ENCODE data around the gene OSBPL6. TPM values are rescaled to one million over a fixed set of nuclear protein-coding genes. Genes with fewer than 3 reads are reported as not detected.

OSBPL6 gene
- total RNA-seq, 2 donors from 2014 or later, result 0.95 to 4.6 TPM

GRCh38 chr2:178191004-178191508 lies 3.3 kb upstream of the OSBPL6 start:
- no peaks in the 10 kb centered on the region for H3K36me3 ChIP-seq
- DNase-seq (ENCODE audit: low spot score) (no peak), ATAC-seq (ENCODE audit: insufficient number of reproducible peaks, low FRiP score, low read depth) (no peak)
- H3K27ac ChIP-seq, result no peak overlapping the region
- H3K9me3 ChIP-seq, result no peaks in the 10 kb centered on the region
- TF ChIP-seq CTCF (IDR thresholded peaks at IDR 0.05), result no peak
- no peak overlapping the region for H3K4me3 ChIP-seq
- peaks cover 0 to 14% of the 10 kb centered on the region in 2 donors for H3K4me1 ChIP-seq (ENCODE audit: control insufficient read depth in 1 of 2, low read depth in 2 of 2)
- H3K27me3 ChIP-seq (replicated peaks; ENCODE audit: insufficient read depth), result no peaks in the 10 kb centered on the region

- Histone ChIP-seq H3K36me3 (no peaks in the 10 kb centered on the region), H3K27ac (no peak overlapping the region), H3K9me3 (no peaks in the 10 kb centered on the region), H3K4me1 (ENCODE audit: control insufficient read depth in 1 of 2, low read depth in 2 of 2) (peaks cover 0 to 14% of the 10 kb centered on the region in 2 donors), H3K4me3 (no peak overlapping the region), H3K27me3 (replicated peaks; ENCODE audit: insufficient read depth) (no peaks in the 10 kb centered on the region)
- no peak for ATAC-seq (ENCODE audit: insufficient number of reproducible peaks, low FRiP score, low read depth)
- no peak for DNase-seq (ENCODE audit: low spot score)
- TF ChIP-seq CTCF (IDR thresholded peaks at IDR 0.05), result no peak
Observed at GRCh38 chr2:178191511-178191910, 2.8 kb upstream of the OSBPL6 start.

GRCh38 chr2:178193496-178193822 lies 853 bp upstream of the OSBPL6 start:
- TF ChIP-seq CTCF (IDR thresholded peaks at IDR 0.05), result no peak
- H3K27ac ChIP-seq, result peak overlapping the region; percentile 80 to 90
- H3K9me3 ChIP-seq, result no peaks in the 10 kb centered on the region
- H3K36me3 ChIP-seq, result no peaks in the 10 kb centered on the region
- no peak for DNase-seq (ENCODE audit: low spot score)
- peaks cover 0 to 14% of the 10 kb centered on the region in 2 donors for H3K4me1 ChIP-seq (ENCODE audit: control insufficient read depth in 1 of 2, low read depth in 2 of 2)
- no peak for ATAC-seq (ENCODE audit: insufficient number of reproducible peaks, low FRiP score, low read depth)
- peak overlapping the region; percentile 86 for H3K4me3 ChIP-seq
- no peaks in the 10 kb centered on the region for H3K27me3 ChIP-seq (replicated peaks; ENCODE audit: insufficient read depth)

GRCh38 chr2:178194600-178195389 lies 483 bp downstream of the OSBPL6 start:
- Histone ChIP-seq H3K27ac (peak overlapping the region; percentile 80 to 81), H3K36me3 (no peaks in the 10 kb centered on the region), H3K9me3 (no peaks in the 10 kb centered on the region), H3K27me3 (replicated peaks; ENCODE audit: insufficient read depth) (no peaks in the 10 kb centered on the region), H3K4me3 (peak overlapping the region; percentile 86), H3K4me1 (ENCODE audit: control insufficient read depth in 1 of 2, low read depth in 2 of 2) (peaks cover 0 to 14% of the 10 kb centered on the region in 2 donors)
- no peak for DNase-seq (ENCODE audit: low spot score)
- TF ChIP-seq CTCF (IDR thresholded peaks at IDR 0.05), result no peak
- ATAC-seq (ENCODE audit: insufficient number of reproducible peaks, low FRiP score, low read depth), result no peak

GRCh38 chr2:178195390-178196166 lies 1.3 kb downstream of the OSBPL6 start:
- peak overlapping the region; percentile 86 for H3K4me3 ChIP-seq

More at GRCh38 chr2:178195390-178196166, 1.3 kb downstream of the OSBPL6 start:
- Histone ChIP-seq H3K27me3 (replicated peaks; ENCODE audit: insufficient read depth) (no peaks in the 10 kb centered on the region), H3K9me3 (no peaks in the 10 kb centered on the region), H3K4me1 (ENCODE audit: control insufficient read depth in 1 of 2, low read depth in 2 of 2) (peaks cover 0 to 14% of the 10 kb centered on the region in 2 donors), H3K36me3 (no peaks in the 10 kb centered on the region), H3K27ac (peak overlapping the region; percentile 80 to 81)
- ATAC-seq (ENCODE audit: insufficient number of reproducible peaks, low FRiP score, low read depth), result no peak
- no peak for TF ChIP-seq CTCF (IDR thresholded peaks at IDR 0.05)
- DNase-seq (ENCODE audit: low spot score), result no peak

Measured in thoracic aorta (tissue), 2 donors.